Panc1 (cell line): ENCODE measurements around the gene MBNL2. TPM values are rescaled to one million over a fixed set of nuclear protein-coding genes. Genes with fewer than 3 reads are reported as not detected.

Experiments used
- ATAC-seq: fragments of 200-7000 bp; cut with Tn5 transposase; 2 replicates; pipeline ENCODE4 v1.9.1; 2020; ENCODE audit warnings: mild to moderate bottlenecking, moderate library complexity
- BruUV-seq: library from RNA; stranded (reverse); fragments of 400-500 nt; replicated peaks from 2 replicates; lab custom pipeline; 2021; lab: Mats Ljungman, UMichigan
- CTCF ChIA-PET: fragments of 300-600 bp; sonication (Branson Sonifier 250); formaldehyde crosslinking; loops from one replicate; lab custom pipeline; 2022; ENCODE audit warnings: antibody characterized with exemption; lab: Charles Lee
- POLR2A ChIA-PET: fragments of 300-600 bp; sonication (Branson Sonifier 250); formaldehyde crosslinking; loops from one replicate; lab custom pipeline; 2022; ENCODE audit warnings: antibody characterized with exemption; lab: Charles Lee
- DNase-seq: peaks from one replicate; pipeline ENCODE4 v3.0.0-alpha.2; 2010; ENCODE audit warnings: low read depth, low spot score
- H3K27ac ChIP-seq: 2 replicates; pipeline ENCODE4 v1.5.1; 2011; ENCODE audit warnings: mild to moderate bottlenecking, low read length, inconsistent platforms
- H3K27me3 ChIP-seq: fragments of 200-500 bp; sonication (Bioruptor generic); 2 replicates; pipeline ENCODE4 v1.6.0; 2014; ENCODE audit warnings: low read length, inconsistent platforms; ENCODE audit not compliant: control insufficient read depth, insufficient read depth
- H3K36me3 ChIP-seq: fragments of 200-500 bp; sonication (Bioruptor generic); 2 replicates; pipeline ENCODE4 v1.5.1; 2014; ENCODE audit warnings: inconsistent platforms, mild to moderate bottlenecking, low read length, moderate library complexity; ENCODE audit not compliant: control insufficient read depth, insufficient read depth
- H3K4me1 ChIP-seq: 2 replicates; pipeline ENCODE4 v1.5.1; 2011; ENCODE audit warnings: inconsistent platforms, mild to moderate bottlenecking, low read length, moderate library complexity; ENCODE audit not compliant: control insufficient read depth, insufficient read depth
- H3K4me3 ChIP-seq, 2 experiments: 2 replicates each; pipeline ENCODE4 v1.5.1; 2011 to 2012; ENCODE audit warnings: low read depth in 2 of 2, low read length in 2 of 2, mild to moderate bottlenecking in 2 of 2, inconsistent platforms in 1 of 2, moderate library complexity in 1 of 2
- H3K9me3 ChIP-seq: fragments of 200-500 bp; sonication (Bioruptor generic); 2 replicates; pipeline ENCODE4 v1.5.1; 2014; ENCODE audit warnings: low read depth, mild to moderate bottlenecking, inconsistent platforms, low read length, moderate library complexity; ENCODE audit not compliant: control insufficient read depth, insufficient read depth
- CTCF ChIP-seq: fragments of 450-650 bp; IDR thresholded peaks from 2 replicates; pipeline ENCODE4 v1.5.1; 2017; ENCODE audit warnings: mild to moderate bottlenecking
- POLR2AphosphoS5 ChIP-seq: IDR thresholded peaks from 2 replicates; pipeline ENCODE4 v1.6.1; 2012; ENCODE audit warnings: mild to moderate bottlenecking, low read depth, low read length, moderate library complexity
- REST ChIP-seq, 2 experiments: IDR thresholded peaks; 2 replicates each; pipeline ENCODE4 v1.6.1; 2011 to 2012; ENCODE audit warnings: low read depth in 2 of 2, control low read depth in 1 of 2, low read length in 1 of 2, mild to moderate bottlenecking in 1 of 2, moderate library complexity in 1 of 2; ENCODE audit not compliant: insufficient read depth in 1 of 2
- SIN3A ChIP-seq: IDR thresholded peaks from 2 replicates; pipeline ENCODE4 v1.6.1; 2012; ENCODE audit warnings: low read depth, mild to moderate bottlenecking, low read length, moderate library complexity, borderline replicate concordance; ENCODE audit not compliant: insufficient read depth
- TCF7L2 ChIP-seq: IDR thresholded peaks from 2 replicates; pipeline ENCODE4 v1.6.1; 2011; ENCODE audit warnings: mild to moderate bottlenecking, low read depth, low read length, inconsistent platforms
- in situ Hi-C: cut with HindIII; loops from 2 replicates; pipeline ENCODE4 v1.10.0; 2016; ENCODE audit warnings: low sequenced_read_pairs, low pct_unique_long_range_greater_than_20kb
- intact Hi-C: fragments of 100-400 bp; cut with micrococcal nuclease; formaldehyde crosslinking; loops from one replicate; pipeline ENCODE4 v1.10.0; 2022; ENCODE audit not compliant: unreplicated experiment
- total RNA-seq: library from RNA; stranded (reverse); gene quantifications from one replicate; pipeline ENCODE4 v1.2.1, GENCODE V29; 2021; ENCODE audit not compliant: unreplicated experiment

MBNL2 gene
- total RNA-seq, 1 experiment from 2014 or later, result 103 TPM

- Histone ChIP-seq H3K4me1 (peaks cover 94% of the 10 kb centered on the region), H3K9me3 (no peaks in the 10 kb centered on the region), H3K4me3 (no peak overlapping the region), H3K27me3 (no peaks in the 10 kb centered on the region), H3K27ac (peak overlapping the region; percentile 100), H3K36me3 (peaks cover 3% of the 10 kb centered on the region)
- TF ChIP-seq REST (IDR thresholded peaks at IDR 0.05; ENCODE audit: insufficient read depth in 1 of 2, low read depth in 2 of 2, low read length in 1 of 2), result no peak
- no peak for TF ChIP-seq SIN3A
- no peak for TF ChIP-seq TCF7L2
- no peak for TF ChIP-seq CTCF
- no peak for TF ChIP-seq POLR2AphosphoS5
- ChIA-PET POLR2A (interaction anchor here (0.6 kb wide), 1 partner anchor 39 kb away, joined by 3 read pairs; no protein-coding TSS in a partner anchor), CTCF (no interaction called here)
- intact Hi-C loops, result loop anchor here (5.0 kb wide), 1 partner anchor 41 kb away; the partner anchor contains the start of gene MBNL2
- DNase-seq (no peak), ATAC-seq (no peak)
- no TSS peak for BruUV-seq
- in situ Hi-C loops, result no loop called here
These were observed 41.0 kb downstream of the MBNL2 start for GRCh38 chr13:97263160-97263559.

GRCh38 chr13:97264663-97265062 lies 42.5 kb downstream of the MBNL2 start:
- no TSS peak for BruUV-seq
- peak overlapping the region; percentile 100 for H3K27ac ChIP-seq

More at GRCh38 chr13:97264663-97265062, 42.5 kb downstream of the MBNL2 start:
- H3K4me3 ChIP-seq, result no peak overlapping the region
- peaks cover 94% of the 10 kb centered on the region for H3K4me1 ChIP-seq
- DNase-seq (no peak), ATAC-seq (no peak)
- in situ Hi-C loops (no loop called here), intact Hi-C loops (loop anchor here (5.0 kb wide), 1 partner anchor 42 kb away; the partner anchor contains the start of gene MBNL2)
- ChIA-PET POLR2A (no interaction called here), CTCF (no interaction called here)
- TF ChIP-seq TCF7L2 (no peak), CTCF (no peak), SIN3A (no peak), POLR2AphosphoS5 (no peak), REST (IDR thresholded peaks at IDR 0.05; ENCODE audit: insufficient read depth in 1 of 2, low read depth in 2 of 2, low read length in 1 of 2) (no peak)
- no peaks in the 10 kb centered on the region for H3K27me3 ChIP-seq
- no peaks in the 10 kb centered on the region for H3K9me3 ChIP-seq
- H3K36me3 ChIP-seq, result peaks cover 3% of the 10 kb centered on the region
